Dedifferentiated amniotic fluid mesenchymal stem cell (primary cell): ENCODE data around the gene UNC5A.

Source experiments
- DNase-seq: peaks from one replicate; pipeline ENCODE4 v3.0.0-alpha.2; 2016; ENCODE audit errors: extremely low spot score

The UNC5A gene

GRCh38 chr5:176821441-176821840 is 11.1 kb downstream of the UNC5A start:
- no peak for DNase-seq

GRCh38 chr5:176822041-176822792 is 11.9 kb downstream of the UNC5A start:
- no peak for DNase-seq

GRCh38 chr5:176822793-176823481 is 12.6 kb downstream of the UNC5A start:
- DNase-seq: no peak

- no peak for DNase-seq
Observed at GRCh38 chr5:176823869-176824412, 13.6 kb downstream of the UNC5A start.

GRCh38 chr5:176824604-176825003 is 14.2 kb downstream of the UNC5A start:
- DNase-seq: no peak

GRCh38 chr5:176825234-176825633 is 14.9 kb downstream of the UNC5A start:
- DNase-seq: no peak

- no peak for DNase-seq
Observed at GRCh38 chr5:176825957-176826356, 15.6 kb downstream of the UNC5A start.

GRCh38 chr5:176827736-176828414 is 17.5 kb downstream of the UNC5A start:
- no peak for DNase-seq

GRCh38 chr5:176829320-176829719 is 19.0 kb downstream of the UNC5A start:
- no peak for DNase-seq

GRCh38 chr5:176830422-176830994 is 20.1 kb downstream of the UNC5A start:
- DNase-seq: no peak

GRCh38 chr5:176830995-176831423 is 20.6 kb downstream of the UNC5A start:
- DNase-seq: no peak

GRCh38 chr5:176831425-176831824 is 21.1 kb downstream of the UNC5A start:
- DNase-seq: no peak

GRCh38 chr5:176832162-176832561 is 21.8 kb downstream of the UNC5A start:
- no peak for DNase-seq

GRCh38 chr5:176833286-176833685 is 22.9 kb downstream of the UNC5A start:
- no peak for DNase-seq

- DNase-seq: no peak
Observed at GRCh38 chr5:176835918-176836317, 25.6 kb downstream of the UNC5A start.

GRCh38 chr5:176836811-176837706 is 26.7 kb downstream of the UNC5A start:
- DNase-seq: no peak

GRCh38 chr5:176837707-176838115 is 27.4 kb downstream of the UNC5A start:
- DNase-seq: peak; percentile 67

GRCh38 chr5:176843673-176844072 is 33.3 kb downstream of the UNC5A start:
- no peak for DNase-seq

- DNase-seq: no peak
Observed at GRCh38 chr5:176844281-176844680, 33.9 kb downstream of the UNC5A start.

- DNase-seq: no peak
Observed at GRCh38 chr5:176844706-176845391, 34.5 kb downstream of the UNC5A start.

- no peak for DNase-seq
Observed at GRCh38 chr5:176845392-176845713, 35.0 kb downstream of the UNC5A start.
